ENCODE results near the gene BCR. TPM values are rescaled to one million over a fixed set of nuclear protein-coding genes. Genes with fewer than 3 reads are reported as not detected.

BCR gene
- total and polyA plus RNA-seq, 2 of the 13 experiments (the other 11 are each of a cell fraction or from before 2014, with no cell fraction given): 19.9 to 33.6 TPM

DNA sequence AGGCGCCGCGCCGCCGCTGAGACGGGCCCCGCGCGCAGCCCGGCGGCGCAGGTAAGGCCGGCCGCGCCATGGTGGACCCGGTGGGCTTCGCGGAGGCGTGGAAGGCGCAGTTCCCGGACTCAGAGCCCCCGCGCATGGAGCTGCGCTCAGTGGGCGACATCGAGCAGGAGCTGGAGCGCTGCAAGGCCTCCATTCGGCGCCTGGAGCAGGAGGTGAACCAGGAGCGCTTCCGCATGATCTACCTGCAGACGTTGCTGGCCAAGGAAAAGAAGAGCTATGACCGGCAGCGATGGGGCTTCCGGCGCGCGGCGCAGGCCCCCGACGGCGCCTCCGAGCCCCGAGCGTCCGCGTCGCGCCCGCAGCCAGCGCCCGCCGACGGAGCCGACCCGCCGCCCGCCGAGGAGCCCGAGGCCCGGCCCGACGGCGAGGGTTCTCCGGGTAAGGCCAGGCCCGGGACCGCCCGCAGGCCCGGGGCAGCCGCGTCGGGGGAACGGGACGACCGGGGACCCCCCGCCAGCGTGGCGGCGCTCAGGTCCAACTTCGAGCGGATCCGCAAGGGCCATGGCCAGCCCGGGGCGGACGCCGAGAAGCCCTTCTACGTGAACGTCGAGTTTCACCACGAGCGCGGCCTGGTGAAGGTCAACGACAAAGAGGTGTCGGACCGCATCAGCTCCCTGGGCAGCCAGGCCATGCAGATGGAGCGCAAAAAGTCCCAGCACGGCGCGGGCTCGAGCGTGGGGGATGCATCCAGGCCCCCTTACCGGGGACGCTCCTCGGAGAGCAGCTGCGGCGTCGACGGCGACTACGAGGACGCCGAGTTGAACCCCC lies 798 bp downstream of the BCR start (continued):
- TF ChIP-seq ZNF777 (CRISPR knock-in tag; IDR thresholded peaks at IDR 0.05) (peak; percentile 94), ZNF670 (CRISPR knock-in tag; IDR thresholded peaks at IDR 0.05; ENCODE audit: borderline replicate concordance) (no peak), ATF1 (CRISPR knock-in tag; IDR thresholded peaks at IDR 0.05) (no peak), ZNF24 (IDR thresholded peaks at IDR 0.05) (no peak), RXRB (CRISPR knock-in tag; IDR thresholded peaks at IDR 0.05; ENCODE audit: borderline replicate concordance) (no peak), PAF1 (CRISPR knock-in tag; IDR thresholded peaks at IDR 0.05) (no peak), JARID2 (CRISPR knock-in tag; IDR thresholded peaks at IDR 0.05; ENCODE audit: insufficient replicate concordance) (no peak), FOXM1 (CRISPR knock-in tag; IDR thresholded peaks at IDR 0.05) (no peak), FOXA3 (CRISPR knock-in tag; IDR thresholded peaks at IDR 0.05) (no peak), ELF4 (CRISPR knock-in tag; IDR thresholded peaks at IDR 0.05; ENCODE audit: borderline replicate concordance) (no peak), TBL1XR1 (IDR thresholded peaks at IDR 0.05; ENCODE audit: borderline replicate concordance, low read length, partially characterized antibody) (no peak), ZNF460 (CRISPR knock-in tag; IDR thresholded peaks at IDR 0.05; ENCODE audit: borderline replicate concordance) (no peak), YEATS4 (CRISPR knock-in tag; IDR thresholded peaks at IDR 0.05; ENCODE audit: borderline replicate concordance) (peak; percentile 44; the same call in 1 of the 2 replicates), ZNF383 (CRISPR knock-in tag; IDR thresholded peaks at IDR 0.05; ENCODE audit: borderline replicate concordance) (no peak), RNF2 (conservative IDR thresholded peaks at IDR 0.05; ENCODE audit: low read depth) (no peak), EEA1 (CRISPR knock-in tag; IDR thresholded peaks at IDR 0.05; ENCODE audit: borderline replicate concordance) (no peak), SIN3A (IDR thresholded peaks at IDR 0.05; ENCODE audit: borderline replicate concordance, low read depth, low read length) (no peak)
- TF ChIP-seq, protein P1, sequence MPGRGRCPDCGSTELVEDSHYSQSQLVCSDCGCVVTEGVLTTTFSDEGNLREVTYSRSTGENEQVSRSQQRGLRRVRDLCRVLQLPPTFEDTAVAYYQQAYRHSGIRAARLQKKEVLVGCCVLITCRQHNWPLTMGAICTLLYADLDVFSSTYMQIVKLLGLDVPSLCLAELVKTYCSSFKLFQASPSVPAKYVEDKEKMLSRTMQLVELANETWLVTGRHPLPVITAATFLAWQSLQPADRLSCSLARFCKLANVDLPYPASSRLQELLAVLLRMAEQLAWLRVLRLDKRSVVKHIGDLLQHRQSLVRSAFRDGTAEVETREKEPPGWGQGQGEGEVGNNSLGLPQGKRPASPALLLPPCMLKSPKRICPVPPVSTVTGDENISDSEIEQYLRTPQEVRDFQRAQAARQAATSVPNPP (CRISPR knock-in tag; IDR thresholded peaks at IDR 0.05): no peak
- TF ChIP-seq, protein P2, sequence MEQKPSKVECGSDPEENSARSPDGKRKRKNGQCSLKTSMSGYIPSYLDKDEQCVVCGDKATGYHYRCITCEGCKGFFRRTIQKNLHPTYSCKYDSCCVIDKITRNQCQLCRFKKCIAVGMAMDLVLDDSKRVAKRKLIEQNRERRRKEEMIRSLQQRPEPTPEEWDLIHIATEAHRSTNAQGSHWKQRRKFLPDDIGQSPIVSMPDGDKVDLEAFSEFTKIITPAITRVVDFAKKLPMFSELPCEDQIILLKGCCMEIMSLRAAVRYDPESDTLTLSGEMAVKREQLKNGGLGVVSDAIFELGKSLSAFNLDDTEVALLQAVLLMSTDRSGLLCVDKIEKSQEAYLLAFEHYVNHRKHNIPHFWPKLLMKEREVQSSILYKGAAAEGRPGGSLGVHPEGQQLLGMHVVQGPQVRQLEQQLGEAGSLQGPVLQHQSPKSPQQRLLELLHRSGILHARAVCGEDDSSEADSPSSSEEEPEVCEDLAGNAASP (CRISPR knock-in tag; IDR thresholded peaks at IDR 0.05; ENCODE audit: borderline replicate concordance): no peak
